Stimulated activated CD8-positive, alpha-beta memory T cell treated with anti-CD3 and anti-CD28 coated beads, Interleukin-4, amount 100 ng/mL, for 4 hours (primary cell): ENCODE measurements around the gene SORCS3.

Experiments
- DNase-seq, 2 donors: peaks; one replicate each; pipeline ENCODE4 v3.0.0-alpha.2; 2020; ENCODE audit warnings: low read depth in 2 of 2, low spot score in 1 of 2

Gene SORCS3

DNA sequence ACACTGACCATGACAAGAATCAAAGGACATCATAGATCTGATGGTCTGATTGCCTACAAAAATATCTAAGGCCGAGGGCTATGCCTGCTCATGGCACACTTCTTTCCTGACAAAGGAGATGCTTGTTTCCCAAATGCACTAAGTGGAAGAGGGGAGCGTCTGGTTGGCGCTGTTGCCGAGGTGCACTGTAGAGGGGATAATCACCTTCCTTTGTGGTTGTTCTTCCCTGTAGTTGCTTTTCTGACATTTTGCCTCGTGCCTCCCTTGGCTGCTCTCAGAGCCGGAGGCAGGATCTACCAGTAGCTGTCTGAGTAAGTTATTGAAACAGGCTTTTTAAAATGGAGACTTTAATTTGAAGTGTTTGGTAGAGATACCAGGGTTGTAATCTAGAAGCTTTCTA lies 352.0 kb downstream of the SORCS3 start:
- DNase-seq, result no peak

GRCh38 chr10:105001269-105001668 lies 360.2 kb downstream of the SORCS3 start:
- no peak for DNase-seq

- no peak for DNase-seq
Measured at GRCh38 chr10:105010411-105011121, 369.5 kb downstream of the SORCS3 start.

- DNase-seq, result no peak
Measured at GRCh38 chr10:105017116-105017515, 376.0 kb downstream of the SORCS3 start.

- no peak for DNase-seq
Measured at GRCh38 chr10:105017691-105018090, 376.6 kb downstream of the SORCS3 start.

DNA sequence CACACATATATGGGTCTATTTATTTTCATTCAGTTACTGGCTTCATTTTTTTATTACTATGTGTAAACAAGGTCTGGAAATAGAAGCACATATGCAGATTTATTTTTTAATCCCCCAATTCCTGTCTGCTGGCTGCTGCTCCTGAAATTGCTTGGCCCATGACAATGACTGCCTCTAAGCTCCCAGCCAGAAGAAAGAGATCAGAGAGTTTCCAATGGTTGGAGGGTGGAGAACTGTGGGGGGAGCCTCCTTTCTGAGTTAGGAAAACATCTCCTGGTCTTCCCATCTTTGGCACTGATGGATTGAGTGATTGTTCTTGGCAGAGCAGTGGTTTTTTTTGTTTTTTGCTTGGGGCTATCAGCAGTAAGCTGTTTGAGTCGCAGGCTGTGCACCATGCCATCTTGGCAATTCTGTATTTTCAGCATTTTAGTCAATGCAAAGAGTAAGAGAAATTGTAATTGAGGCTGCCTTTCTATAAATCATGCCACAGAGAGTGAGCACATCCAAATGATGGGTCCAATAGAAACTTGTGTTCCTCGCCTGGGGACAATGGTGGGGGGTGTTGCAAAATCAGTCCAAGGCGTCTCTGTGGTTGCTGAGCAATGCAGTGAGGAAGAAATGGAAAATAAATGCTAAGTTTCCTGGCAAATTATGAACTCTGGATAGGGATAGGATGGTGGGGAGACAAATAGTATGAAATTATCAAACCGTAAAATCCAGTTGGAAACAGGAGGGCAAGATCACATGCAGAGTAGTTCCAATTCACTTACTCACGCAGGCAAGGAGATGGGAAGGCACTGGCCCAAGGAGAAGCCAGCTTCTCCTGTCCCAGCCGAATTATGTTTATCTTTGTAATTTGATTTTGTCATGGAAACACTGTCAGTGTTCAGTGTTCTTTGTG lies 382.4 kb downstream of the SORCS3 start:
- no peak for DNase-seq

- DNase-seq, result no peak
Measured at GRCh38 chr10:105024184-105024583, 383.1 kb downstream of the SORCS3 start.

- DNase-seq, result no peak
Measured at GRCh38 chr10:105025092-105025491, 384.0 kb downstream of the SORCS3 start.

- no peak for DNase-seq
Measured at GRCh38 chr10:105026566-105026965, 385.5 kb downstream of the SORCS3 start.

GRCh38 chr10:105029286-105029685 lies 388.2 kb downstream of the SORCS3 start:
- DNase-seq, result no peak

DNA sequence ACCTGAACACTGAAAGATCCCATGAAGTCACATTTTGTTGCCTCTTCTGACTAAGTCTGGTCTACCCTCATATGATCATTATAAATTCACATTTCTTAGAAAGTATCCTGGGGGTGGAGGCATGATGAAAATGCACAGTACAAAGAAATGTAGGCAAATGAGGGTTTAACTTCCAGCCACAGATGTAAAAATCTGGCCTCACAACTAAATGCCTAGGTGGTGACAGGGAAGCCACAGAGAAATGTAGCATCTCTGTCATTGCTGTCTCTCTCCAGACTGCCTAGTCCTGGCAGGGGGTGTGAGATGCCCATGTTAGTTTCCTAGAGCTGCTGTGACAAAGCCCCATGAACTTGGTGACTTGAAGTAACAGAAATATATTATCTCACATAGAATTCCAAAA lies 395.9 kb downstream of the SORCS3 start:
- no peak for DNase-seq

DNA sequence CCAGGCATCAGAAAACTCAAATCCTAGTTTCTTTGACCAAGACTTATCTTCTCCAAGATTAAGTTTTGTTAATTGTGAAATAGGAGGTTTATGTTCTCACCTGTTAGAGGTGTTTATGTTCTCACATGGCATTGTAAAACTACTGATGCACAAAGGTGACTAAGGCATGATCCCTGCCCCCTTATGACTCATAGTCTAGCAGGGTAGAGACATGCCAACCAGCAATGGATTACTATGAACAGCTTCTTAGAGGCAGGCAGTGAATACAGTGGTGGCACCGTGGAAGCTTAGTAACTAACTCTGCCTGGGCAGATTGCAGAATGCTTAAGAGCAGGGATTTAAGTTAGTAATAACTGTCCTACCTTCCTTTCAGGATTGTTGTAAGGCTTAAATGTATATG lies 400.9 kb downstream of the SORCS3 start:
- DNase-seq, result no peak

DNA sequence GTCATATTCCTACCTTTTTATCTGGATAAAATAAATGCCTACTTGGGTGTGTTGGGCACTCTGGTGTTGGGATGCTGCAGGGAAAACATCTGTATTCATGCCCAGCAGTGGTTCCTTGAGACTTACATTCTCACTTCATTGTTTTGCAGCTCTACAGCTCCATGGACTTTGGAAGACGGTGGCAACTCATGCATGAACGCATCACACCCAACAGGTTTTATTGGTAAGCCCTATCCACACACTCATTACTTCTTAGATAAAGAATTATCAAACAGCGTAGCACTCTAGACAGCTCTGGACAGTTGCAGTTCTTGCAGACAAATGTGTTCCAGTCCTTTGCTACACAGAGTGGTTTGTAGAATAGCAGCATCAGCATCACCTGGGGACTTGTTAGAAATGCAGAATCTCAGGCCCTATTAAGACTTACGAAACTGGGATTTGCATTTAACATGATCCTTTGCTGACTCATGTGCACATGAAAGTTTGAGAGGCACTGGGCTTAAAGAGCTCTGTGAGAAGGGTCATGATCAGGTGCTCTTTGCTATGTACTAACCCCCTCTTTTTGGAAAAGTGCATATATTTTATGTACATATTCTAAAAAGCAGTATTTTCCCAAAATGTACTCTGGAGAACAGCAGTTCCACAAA lies 401.9 kb downstream of the SORCS3 start:
- no peak for DNase-seq

DNA sequence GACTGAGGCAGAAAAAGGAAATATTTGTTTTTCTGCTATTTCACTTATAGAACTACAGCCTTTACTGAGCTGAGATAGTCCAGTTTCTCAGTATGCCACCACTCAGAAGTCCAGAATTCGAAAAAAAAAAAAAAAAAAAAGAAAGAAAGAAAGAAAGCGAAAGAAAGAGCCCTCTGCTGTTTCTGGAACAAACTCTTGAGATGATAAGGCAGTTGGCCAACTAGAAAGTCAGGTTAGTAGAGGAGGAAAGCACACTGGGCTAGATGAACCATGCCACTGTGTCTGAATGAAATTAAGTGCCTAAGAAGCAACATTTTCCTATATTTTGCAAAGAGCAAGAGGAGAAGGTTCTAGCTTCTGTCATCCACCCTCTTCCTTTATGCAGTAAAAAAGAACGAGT lies 403.8 kb downstream of the SORCS3 start:
- no peak for DNase-seq

GRCh38 chr10:105056413-105056812 lies 415.3 kb downstream of the SORCS3 start:
- no peak for DNase-seq

DNA sequence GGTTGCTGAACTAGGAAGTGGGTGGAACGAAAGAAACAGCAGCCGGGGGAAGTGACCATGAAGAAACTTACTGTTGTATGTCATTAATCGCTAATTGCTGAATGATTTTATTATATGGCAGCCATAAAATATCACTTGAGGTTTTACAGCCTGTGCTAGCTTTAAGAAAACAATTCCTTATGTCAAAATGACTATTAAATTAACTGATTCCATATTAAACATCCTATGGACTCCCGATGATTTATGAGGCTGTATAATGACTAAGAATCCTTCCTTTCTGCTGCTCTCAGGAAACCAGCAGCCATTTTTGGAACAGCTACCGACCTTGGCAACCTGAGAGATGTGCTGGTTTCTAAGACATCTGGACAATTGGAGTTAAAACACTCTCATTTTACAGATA lies 421.9 kb downstream of the SORCS3 start:
- no peak for DNase-seq

- DNase-seq, result no peak
Measured at GRCh38 chr10:105063796-105064195, 422.7 kb downstream of the SORCS3 start.

DNA sequence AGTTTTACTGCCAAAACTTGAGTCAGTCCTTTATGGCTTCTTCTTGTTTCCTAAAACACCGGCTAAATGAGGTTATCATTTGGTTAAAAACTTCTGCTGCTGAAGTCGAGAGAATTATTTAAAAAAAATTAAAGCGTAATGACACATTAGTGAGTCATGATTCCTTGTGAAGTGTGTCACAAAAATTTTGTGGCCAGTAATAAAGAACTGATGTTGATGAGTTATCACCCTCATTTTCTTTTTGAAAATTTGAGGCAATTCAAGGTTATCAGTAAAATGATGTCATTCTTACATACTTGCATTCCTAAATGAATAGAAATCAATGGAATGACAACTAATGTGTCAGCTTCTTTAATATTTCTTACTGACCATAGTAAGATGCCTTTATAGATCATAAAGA lies 427.4 kb downstream of the SORCS3 start:
- DNase-seq, result no peak

GRCh38 chr10:105070249-105070648 lies 429.2 kb downstream of the SORCS3 start:
- DNase-seq, result no peak

DNA sequence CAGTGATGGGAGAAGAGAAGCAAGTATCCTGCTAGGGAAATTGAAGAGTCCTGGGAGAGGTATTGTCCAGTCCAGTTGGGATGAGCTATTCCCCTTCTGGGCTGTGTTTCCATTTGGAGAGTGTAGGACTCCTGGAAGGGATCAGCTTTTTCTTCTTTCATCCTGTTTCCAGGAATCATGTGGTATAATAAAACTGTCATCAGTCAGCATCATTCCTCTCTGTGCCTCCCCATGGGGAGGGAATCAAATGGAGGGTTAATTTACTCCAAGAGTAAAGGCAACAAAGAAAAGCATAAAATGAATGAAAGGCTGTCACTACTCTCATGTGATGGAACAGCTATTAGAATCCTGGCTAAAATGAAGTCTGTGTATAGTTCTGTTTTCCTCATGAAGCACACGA lies 429.9 kb downstream of the SORCS3 start:
- no peak for DNase-seq

DNA sequence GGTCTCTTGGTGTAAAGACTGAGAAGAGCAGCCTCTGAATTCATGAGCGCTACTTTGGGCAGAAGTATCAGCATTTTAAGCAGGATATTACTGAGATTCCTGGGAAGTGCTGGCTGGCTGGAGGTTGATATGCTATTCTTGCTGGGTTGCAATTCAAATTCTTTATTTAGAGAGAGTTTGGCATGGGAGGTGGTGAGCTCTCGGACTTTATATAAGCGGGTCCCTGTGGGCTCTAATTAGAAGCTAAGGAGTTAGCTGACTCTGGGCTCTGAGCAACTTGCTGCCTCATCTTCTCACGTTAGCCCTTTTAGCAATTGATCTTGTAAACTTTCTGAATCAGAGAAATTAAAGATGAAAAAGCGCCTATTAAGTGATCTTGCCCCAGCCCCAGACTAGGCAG lies 430.9 kb downstream of the SORCS3 start:
- DNase-seq, result no peak

- DNase-seq, result no peak
Measured at GRCh38 chr10:105073999-105074398, 432.9 kb downstream of the SORCS3 start.
